Stimulated activated CD8-positive, alpha-beta memory T cell treated with anti-CD3 and anti-CD28 coated beads, Interleukin-4, amount 100 ng/mL, for 48 hours (primary cell): ENCODE data around the gene IZUMO1.
"Not testable (repeated sequence)": the region's sequence is repeated elsewhere in the genome, so short reads cannot be mapped to it uniquely, and the experiment has no call there.

ENCODE experiments used
- DNase-seq: peaks from one replicate; pipeline ENCODE4 v3.0.0-alpha.2; 2020

The IZUMO1 gene

GRCh38 chr19:48746738-48747575, at the start of gene IZUMO1:
TSS of gene IZUMO1 (minus strand) at chr19:48746909. CDS start at chr19:48745859, 1,050 bp downstream.
- peak; percentile 74 for DNase-seq

GRCh38 chr19:48795685-48796070, 49.0 kb upstream of the IZUMO1 start:
- no peak for DNase-seq

GRCh38 chr19:48795055-48795684, 48.5 kb upstream of the IZUMO1 start:
- DNase-seq, result peak; percentile 88

DNA sequence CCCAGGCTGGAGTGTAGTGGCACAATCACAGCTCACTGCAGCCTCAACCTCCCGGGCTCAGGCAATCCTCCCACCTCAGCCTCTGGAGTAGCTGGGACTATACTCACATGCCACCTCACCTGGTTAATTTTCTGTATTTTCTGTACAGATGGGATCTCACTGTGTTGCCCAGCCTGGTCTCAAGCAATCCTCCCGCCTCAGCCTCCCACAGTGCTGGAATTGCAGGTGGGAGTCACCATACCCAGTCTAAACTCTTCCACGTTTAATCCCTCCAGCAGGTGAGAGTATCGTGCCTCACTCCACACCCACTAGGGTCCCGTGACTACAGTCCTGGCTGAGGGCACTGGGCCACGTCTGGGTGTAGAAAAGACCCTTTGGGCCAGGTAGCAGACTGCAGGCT, 47.6 kb upstream of the IZUMO1 start:
- DNase-seq, result no peak

- no peak for DNase-seq
These were observed 46.6 kb upstream of the IZUMO1 start for GRCh38 chr19:48793271-48793670.

DNA sequence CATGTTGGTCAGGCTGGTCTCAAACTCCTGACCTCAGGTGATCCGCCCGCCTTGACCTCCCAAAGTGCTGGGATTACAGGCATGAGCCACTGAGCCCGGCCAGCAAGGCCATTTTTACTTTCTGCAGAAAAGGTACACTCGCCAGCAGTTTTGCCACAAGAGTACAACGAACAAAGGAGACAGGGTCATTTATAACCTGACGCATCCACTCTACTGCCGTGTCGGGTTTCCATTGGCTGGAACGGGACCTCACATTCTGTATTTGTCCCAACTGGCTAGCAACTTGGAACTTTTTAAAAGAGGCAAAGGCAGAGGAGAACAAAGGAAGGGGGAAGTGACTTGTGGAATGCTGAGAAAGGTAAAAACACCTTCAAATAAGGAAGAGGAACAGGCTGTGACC, 40.6 kb upstream of the IZUMO1 start:
- not testable (repeated sequence) for DNase-seq

GRCh38 chr19:48786422-48786821, 39.7 kb upstream of the IZUMO1 start:
- DNase-seq, result not testable (repeated sequence)

- no peak for DNase-seq
These were observed 37.8 kb upstream of the IZUMO1 start for GRCh38 chr19:48784527-48784926.

GRCh38 chr19:48780631-48781391, 34.1 kb upstream of the IZUMO1 start:
- no peak for DNase-seq

- DNase-seq, result no peak
These were observed 32.9 kb upstream of the IZUMO1 start for GRCh38 chr19:48779636-48780035.

- no peak for DNase-seq
These were observed 31.0 kb upstream of the IZUMO1 start for GRCh38 chr19:48777720-48778119.

- DNase-seq, result no peak
These were observed 30.4 kb upstream of the IZUMO1 start for GRCh38 chr19:48777139-48777538.

GRCh38 chr19:48772503-48772953, 25.8 kb upstream of the IZUMO1 start:
- DNase-seq, result no peak

GRCh38 chr19:48770734-48771472, 24.2 kb upstream of the IZUMO1 start:
- no peak for DNase-seq

GRCh38 chr19:48770266-48770665, 23.6 kb upstream of the IZUMO1 start:
- DNase-seq, result no peak

GRCh38 chr19:48768994-48769713, 22.4 kb upstream of the IZUMO1 start:
- DNase-seq, result no peak

DNA sequence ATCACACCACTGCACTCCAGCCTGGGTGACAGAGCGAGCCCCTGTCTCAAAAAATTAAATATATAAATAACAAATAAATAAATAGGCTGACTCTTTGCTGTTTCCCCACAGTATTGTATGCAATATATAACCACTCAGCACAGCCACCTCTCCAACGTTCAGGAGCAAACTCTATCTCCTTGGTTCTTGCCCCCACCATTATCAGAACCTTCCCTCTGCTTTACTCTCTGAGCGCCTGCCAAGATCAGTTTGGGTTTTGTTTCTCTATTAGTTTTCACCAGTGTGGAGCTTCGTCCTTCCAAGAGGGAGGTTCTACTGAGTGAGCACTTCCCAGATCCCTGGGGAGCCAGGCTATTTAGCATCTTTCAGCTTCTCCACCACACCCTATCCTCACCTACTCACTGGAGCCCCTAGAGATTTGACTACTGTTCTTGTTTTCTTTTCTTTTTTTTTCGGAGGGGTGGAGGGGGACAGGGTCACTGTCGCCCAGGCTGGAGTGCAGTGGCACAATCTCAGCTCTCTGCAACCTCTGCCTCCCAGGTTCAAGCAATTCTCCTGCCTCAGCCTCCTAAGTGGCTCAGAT, 21.6 kb upstream of the IZUMO1 start:
- not testable (repeated sequence) for DNase-seq

DNA sequence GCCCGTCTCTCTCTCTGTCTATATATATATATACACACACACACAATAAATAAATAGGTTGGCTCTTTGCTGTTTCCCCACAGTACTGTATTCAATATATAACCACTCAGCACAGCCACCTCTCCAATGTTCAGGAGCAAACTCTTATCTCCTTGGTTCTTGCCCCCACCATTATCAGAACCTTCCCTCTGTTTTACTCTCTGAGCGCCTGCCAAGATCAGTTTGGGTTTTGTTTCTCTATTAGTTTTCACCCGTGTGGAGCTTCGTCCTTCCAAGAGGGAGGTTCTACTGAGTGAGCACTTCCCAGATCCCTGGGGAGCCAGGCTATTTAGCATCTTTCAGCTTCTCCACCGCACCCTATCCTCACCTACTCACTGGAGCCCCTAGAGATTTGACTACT, 19.1 kb upstream of the IZUMO1 start:
- not testable (repeated sequence) for DNase-seq

- peak; percentile 41 for DNase-seq
These were observed 13.9 kb upstream of the IZUMO1 start for GRCh38 chr19:48760504-48761205.

DNA sequence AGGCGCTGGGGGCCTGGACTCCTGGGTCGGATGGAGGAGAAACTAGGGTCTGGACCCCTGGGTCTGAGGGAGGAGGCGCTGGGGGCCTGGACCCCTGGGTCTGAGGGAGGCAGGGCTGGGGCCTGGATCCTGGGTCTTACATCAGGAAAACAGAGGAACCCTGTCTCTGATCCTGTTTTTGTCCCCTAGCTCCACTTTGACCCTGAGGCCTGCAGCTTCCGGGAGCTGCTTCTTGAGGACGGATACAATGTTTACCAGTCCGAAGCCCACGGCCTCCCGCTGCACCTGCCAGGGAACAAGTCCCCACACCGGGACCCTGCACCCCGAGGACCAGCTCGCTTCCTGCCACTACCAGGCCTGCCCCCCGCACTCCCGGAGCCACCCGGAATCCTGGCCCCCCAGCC, 11.0 kb upstream of the IZUMO1 start:
- no peak for DNase-seq

DNA sequence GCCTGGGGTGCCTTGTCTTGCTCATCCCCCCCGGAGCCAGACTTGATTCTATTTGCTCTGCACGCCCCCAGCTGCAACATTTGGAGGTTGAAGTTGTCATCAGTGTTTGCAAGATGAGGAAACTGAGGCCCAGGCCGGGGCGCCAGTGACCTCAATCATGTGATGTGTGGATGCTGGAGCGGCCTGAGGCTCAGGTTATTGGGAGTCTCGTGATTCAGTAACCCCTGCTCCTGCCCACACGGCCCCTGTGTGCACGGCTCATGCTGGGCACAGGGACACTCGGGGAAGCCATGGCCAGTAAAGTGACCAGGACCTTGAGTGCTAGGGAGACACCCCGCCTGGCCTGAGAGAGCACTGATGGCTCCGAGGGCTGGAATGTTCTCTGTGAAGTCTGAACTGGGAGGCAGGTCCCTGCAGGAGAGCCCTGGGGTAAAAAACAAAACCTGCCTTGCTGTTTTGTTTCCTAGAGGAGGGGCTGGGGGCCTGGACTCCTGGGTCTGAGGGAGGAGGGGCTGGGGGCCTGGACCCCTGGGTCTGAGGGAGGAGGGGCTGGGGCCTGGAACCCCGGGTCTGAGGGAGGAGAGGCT, 10.5 kb upstream of the IZUMO1 start:
- no peak for DNase-seq
